GM21360 (cell line): Measurements from ENCODE around the gene KIF5A.

Experiments
- ATAC-seq: cut with Tn5 transposase; IDR thresholded peaks from one replicate; pipeline ENCODE4 v1.9.1; 2021; ENCODE audit warnings: mild to moderate bottlenecking, moderate library complexity; ENCODE audit not compliant: unreplicated experiment

KIF5A gene

GRCh38 chr12:57628280-57629191, 78.7 kb downstream of the KIF5A start:
- ATAC-seq, result no peak

DNA sequence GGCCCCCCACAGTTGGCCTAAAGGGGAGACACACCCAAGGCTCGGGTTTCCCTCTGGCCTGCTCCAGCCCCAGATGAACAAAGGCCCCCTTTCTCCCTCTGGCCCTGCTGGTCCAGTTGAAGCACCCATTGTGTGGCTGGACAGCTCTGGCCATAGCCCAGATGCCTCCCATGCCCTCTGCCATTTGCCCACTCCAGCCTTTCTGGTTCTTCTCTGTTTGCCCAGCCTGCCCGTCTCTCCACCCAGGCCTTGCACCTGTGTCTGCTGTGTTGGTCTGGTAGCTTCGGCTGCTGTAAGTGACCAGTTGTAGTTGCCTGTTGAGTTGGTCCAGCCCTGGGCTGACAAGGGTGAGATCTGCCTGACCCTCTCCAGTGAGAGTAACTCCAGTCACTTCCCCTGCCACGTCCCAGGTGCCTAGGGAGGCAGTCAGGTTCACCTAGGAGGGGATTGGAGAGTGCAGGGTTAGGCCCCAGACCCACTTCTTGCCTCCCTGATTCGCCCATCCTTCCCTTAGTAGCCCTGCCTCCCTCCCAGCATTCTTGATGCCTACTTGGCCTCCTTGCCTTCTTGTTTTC, 80.1 kb downstream of the KIF5A start:
- ATAC-seq, result no peak

DNA sequence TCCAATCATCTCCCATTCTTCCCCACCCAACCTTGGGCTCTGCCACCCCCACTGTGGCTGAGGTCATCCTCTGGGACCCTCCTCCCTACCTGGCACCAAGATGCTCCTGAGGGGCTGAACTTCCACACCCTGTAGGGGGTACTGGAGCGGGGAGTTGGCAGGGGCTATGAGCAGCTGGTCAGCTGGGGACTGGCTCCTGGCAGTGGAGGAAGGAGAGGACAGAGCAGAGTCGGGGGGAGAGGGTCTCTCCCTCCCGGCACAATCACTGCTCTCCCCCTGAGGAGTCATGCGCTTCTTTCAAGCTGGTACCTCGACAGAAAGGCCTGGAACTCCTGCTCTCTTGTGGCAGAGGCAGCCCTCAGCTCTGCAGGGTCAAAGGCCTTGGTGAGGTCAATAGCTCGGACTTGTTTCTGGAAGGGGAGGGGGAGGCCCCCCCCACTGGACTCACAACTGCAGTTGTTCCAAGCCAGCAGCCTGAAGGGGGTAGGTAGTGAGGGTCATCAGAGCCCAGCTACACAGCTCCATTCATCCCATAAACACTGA, 81.1 kb downstream of the KIF5A start:
- ATAC-seq, result no peak

DNA sequence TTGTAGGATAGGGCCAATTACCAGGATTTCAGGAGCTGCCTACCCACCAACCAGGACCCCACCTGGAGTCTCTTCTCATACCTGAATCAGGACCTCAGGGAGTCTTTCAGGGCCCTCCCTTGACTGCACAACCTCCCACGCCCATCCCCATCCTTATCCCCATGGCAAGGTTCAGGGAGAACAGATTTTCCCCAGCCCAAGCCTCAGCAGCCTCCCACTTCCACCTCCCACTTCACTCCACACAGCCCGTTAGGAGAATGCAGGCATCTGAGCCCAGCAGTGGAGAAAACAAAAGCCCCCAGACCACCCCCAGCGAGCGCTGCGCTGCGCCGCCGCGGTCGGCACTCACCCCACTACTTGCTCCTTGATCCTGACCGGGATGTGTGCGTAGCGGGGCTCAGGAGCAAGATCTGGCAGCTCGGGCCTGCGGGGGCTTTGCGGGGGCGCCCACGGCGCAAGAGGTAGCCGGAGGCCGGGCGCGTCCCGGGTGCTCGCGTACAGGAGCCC, 81.8 kb downstream of the KIF5A start:
- ATAC-seq, result no peak

GRCh38 chr12:57632073-57632957, 82.5 kb downstream of the KIF5A start:
- no peak for ATAC-seq

- peak; percentile 80 for ATAC-seq
Observed at GRCh38 chr12:57632958-57633840, 83.4 kb downstream of the KIF5A start, which contains the start of gene B4GALNT1. B4GALNT1 (minus strand) TSS chr12:57633201; CDS start chr12:57632132, 1,069 bp downstream.
